ENCODE data around the gene SERPINC1.
"Not testable (repeated sequence)": the region's sequence is repeated elsewhere in the genome, so short reads cannot be mapped to it uniquely, and the experiment has no call there.

SERPINC1 gene

GRCh38 chr1:173893611-173894010, 23.5 kb downstream of the SERPINC1 start:
- DNase-seq (ENCODE audit: low spot score) (no peak), FAIRE-seq (no peak)

GRCh38 chr1:173889885-173890284, 27.2 kb downstream of the SERPINC1 start:
- FAIRE-seq (no peak), DNase-seq (ENCODE audit: low spot score) (no peak)

GRCh38 chr1:173888749-173889148, 28.4 kb downstream of the SERPINC1 start:
- no peak for FAIRE-seq
- DNase-seq (ENCODE audit: low spot score) = no peak

DNA sequence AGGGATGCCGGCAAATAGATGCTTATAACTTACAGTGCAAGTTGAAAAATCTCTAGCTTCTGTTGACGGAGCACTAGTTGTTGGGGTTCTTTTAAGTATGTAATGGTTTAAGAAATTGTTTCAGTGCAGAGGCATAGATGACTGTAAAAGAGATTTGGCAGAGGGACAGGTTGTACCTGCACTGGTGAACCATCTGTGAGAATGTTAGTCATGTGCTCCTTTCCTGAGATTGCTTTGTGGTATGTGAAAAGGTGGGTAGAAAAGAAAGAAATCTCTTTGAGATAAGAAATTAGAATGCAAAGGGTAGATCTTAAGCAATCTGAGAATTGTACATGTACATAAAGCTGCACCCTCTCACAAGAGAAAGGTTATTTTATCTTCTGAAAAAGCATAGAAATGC, 29.5 kb downstream of the SERPINC1 start:
- FAIRE-seq (no peak), DNase-seq (ENCODE audit: low spot score) (no peak)

DNA sequence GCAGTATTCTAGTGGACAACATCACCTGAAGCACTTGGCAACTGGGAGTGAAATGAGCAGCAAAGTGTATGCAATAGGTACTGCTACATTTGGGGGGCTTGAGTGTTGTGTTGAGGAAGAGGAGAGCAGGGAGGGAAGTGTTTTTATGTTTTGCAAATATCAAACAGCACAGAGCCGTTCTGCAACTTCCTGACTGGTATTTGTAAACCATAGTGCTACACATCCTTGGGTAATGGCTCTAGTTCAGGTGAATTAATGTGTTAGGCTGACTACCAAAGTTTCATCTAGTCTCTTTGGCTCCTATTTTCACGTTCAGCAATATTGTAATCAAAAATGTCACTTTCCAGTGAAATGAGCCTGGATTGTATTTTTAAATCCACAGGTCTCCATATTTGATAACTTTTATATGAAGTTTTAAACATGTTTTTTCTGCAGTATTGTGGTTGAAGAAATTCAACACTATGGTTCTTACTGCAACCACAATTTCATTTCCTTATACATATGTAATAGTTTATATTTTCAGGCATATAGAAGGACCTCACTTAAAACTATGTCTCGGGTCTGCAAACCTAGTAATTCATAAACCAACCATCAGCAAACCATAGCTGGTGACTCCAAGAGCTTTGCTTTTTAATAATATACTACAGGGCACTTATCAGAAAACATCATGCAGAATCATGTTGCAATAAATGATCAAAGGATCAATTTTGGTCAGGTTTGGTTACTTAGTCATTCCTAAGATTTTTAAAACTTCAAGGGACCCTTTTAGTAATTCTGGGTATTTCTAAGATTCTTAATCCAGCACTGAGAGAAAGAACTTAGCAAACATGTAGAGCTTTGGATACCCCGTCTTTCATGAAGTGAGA, 30.1 kb downstream of the SERPINC1 start:
- DNase-seq (ENCODE audit: low spot score) = no peak
- FAIRE-seq = no peak

DNA sequence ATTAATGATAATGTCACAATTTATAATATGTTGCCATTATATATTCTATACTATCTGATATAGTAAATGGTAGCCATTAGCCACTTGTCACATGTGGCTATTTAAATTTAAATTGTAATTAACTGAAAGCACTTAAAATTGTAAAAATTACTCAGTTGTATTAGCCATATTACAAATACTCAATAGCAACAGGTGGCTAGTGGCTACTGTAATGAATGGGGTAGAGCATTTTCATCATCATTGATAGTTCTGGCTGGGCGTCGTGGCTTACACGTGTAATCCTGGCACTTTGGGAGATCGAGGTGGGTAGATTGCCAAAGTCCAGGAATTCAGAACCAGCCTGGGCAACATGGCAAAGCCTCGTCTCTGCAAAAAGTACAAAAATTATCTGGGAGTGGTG, 32.4 kb downstream of the SERPINC1 start:
- no peak for FAIRE-seq

DNA sequence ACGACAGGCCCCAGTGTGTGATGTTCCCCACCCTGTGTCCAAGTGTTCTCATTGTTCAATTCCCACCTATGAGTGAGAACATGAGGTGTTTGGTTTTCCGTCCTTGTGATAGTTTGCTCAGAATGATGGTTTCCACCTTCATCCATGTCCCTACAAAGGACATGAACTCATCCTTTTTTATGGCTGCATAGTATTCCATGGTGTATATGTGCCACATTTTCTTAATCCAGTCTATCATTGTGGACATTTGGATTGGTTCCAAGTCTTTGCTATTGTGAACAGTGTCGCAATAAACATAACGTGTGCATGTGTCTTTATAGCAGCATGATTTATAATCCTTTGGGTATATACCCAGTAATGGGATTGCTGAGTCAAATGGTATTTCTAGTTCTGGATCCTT, 36.0 kb downstream of the SERPINC1 start:
- DNase-seq (ENCODE audit: low spot score); FAIRE-seq: not testable (repeated sequence)

More for the DNA sequence above, 32.4 kb downstream of the SERPINC1 start:
- no peak for DNase-seq (ENCODE audit: low spot score)

DNA sequence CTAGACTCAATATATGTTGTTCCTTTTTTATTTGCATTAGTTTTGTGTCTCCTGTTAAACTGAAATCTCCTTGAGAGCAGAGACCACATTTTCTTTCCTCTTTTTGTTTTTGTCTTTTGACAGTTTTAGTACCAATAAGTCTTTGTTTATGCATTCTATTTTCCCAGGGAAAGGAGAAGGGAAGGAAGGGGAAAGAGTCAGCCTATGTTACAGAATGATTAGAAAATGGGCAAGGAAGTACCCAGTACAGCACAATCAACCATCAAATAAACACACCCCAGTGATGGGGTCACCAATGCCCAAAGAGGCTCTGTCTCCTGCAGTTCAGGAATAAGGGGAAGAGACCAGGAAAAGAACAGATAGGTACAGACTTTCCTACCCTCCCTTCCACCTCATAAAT, 38.9 kb downstream of the SERPINC1 start:
- DNase-seq (ENCODE audit: low spot score) = no peak
- FAIRE-seq = no peak

DNA sequence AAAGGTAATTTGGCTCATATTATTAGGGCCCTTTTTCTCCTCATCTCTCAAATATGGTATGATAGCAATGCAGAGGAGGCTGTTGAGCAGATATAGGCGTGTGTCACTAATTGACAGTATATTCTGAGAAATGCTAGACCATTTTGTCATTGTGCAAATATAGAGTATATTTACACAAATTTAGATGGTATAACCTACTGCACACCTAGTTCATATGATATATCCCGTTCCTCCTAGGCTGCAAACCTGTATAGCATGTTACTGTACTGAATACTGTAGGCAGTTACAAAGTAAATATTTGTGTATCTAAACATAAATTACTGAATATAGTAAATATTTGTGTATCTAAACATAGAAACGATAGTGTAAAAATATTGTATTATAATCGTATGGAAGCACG, 40.4 kb downstream of the SERPINC1 start:
- FAIRE-seq (no peak), DNase-seq (ENCODE audit: low spot score) (no peak)

DNA sequence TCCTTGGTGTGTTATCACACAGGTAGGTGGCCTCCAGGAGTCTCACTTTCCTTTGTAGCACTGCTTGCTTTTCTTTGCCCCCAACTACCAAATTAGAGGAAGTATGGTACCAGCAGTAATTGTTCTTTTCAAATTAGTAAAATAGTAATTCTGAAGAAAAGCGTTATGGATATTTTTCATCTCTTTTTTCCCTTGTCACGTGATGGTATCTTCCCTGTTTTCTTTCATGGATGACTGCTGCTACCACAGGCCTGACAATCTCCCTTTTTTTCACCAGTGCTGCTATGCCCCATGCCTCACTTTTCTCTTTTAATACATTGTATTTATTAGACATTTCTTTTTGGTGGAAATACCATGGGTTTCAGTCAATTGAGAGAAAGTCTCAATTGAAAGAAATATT, 45.6 kb downstream of the SERPINC1 start:
- no peak for FAIRE-seq
- DNase-seq (ENCODE audit: low spot score) = no peak

DNA sequence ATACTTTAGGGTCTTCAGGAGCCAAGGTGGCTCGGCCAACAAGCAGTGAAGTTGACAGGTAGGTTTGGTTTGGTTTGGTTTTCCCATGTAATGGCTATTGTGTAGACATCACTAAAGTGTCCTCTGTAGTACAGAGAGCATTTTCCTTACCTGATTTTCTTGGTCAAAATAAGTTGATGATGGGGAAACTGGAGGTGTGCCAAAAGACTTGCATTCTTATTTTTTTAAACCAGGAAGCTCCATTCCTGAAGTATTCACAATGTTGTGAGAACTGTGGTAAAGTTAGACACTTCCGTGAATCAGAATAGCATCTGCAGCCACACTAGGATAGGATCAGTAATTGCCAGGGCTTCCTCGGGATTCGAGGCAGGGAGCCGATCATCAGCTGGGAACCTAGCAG, 46.0 kb downstream of the SERPINC1 start:
- DNase-seq (ENCODE audit: low spot score) (no peak), FAIRE-seq (no peak)

- DNase-seq (ENCODE audit: low spot score) (no peak), FAIRE-seq (no peak)
Observed at GRCh38 chr1:173870252-173871075, 46.7 kb downstream of the SERPINC1 start.

DNA sequence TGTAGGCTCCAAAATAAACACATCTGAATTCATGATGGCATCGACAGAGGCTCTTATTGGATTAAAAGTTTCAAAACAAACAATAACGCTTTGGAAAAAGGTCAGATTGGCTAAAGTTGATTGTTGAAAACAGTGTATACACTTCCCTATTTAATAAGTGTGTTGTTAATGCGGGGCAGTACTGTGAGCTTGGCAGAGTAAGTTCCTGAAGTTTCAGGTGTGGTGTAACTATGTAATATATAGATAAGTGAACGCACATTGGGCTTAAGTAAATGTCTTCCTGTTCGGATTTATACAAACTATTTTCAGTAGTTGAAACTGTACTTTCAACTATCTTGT, 48.1 kb downstream of the SERPINC1 start:
- DNase-seq (ENCODE audit: low spot score) (no peak), FAIRE-seq (no peak)

- FAIRE-seq (no peak), DNase-seq (ENCODE audit: low spot score) (peak; percentile 92)
Observed at GRCh38 chr1:173868266-173869020, 48.7 kb downstream of the SERPINC1 start, which contains the start of gene ZBTB37. Gene ZBTB37 (plus strand): TSS chr1:173868380. CDS start chr1:173870226, 1,846 bp downstream.

DNA sequence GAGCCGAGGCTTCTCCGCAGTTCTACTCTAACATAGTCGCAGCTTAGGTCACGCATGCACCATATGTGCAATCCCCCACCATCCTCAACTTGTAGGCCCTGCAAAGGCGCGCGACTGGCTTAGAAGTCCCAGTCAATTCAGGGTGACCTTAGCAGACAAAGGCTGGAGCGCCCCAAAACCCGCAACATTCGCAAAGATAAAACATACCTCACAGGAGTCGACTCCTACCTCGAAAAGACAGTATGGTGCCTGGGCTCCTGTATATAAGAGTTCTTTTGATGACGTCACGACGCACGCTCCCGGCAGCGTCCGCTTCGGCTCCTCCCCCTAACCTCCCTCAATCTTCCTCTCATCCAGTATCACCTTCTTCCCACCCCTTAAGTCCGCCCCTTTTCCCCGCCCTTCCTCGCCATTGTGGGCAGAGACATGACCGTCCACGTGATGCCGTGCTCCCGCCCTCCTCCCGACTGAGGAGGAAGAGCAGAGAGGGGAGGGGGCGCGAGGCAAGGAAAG, 49.3 kb downstream of the SERPINC1 start, which contains the start of gene GAS5:
Gene GAS5, minus strand, starts transcription at position 237 of the 513 bp plus-strand sequence.
- DNase-seq (ENCODE audit: low spot score) (peak; percentile 97), FAIRE-seq (peak; percentile 53)

DNA sequence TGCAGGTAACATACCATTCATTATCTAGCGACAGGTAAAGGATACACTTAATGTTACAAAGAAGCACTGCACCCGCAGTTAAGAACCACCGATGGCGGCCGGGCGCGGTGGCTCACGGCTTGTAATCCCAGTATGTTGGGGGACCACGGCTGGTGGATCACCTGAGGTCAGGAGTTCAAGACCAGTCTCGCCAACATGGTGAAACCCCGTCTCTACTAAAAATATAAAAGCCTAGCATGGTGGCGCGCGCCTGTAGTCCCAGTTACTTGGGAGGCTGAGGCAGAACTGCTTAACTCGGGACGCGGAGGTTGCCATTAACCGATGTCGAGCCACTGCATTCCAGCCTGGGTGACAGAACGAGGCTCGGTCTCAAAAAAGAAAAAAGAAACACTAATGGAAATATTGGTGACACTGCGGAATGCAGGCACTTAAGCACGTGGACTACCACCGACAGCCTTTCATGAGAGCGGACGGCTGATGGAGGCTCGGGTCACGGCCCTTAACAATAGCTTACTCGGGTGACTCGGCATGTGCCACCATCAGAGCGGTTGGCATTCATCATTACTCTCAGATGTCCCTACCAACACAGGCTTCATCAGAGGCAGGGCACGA, 49.9 kb downstream of the SERPINC1 start:
- FAIRE-seq (no peak), DNase-seq (ENCODE audit: low spot score) (no peak)

DNA sequence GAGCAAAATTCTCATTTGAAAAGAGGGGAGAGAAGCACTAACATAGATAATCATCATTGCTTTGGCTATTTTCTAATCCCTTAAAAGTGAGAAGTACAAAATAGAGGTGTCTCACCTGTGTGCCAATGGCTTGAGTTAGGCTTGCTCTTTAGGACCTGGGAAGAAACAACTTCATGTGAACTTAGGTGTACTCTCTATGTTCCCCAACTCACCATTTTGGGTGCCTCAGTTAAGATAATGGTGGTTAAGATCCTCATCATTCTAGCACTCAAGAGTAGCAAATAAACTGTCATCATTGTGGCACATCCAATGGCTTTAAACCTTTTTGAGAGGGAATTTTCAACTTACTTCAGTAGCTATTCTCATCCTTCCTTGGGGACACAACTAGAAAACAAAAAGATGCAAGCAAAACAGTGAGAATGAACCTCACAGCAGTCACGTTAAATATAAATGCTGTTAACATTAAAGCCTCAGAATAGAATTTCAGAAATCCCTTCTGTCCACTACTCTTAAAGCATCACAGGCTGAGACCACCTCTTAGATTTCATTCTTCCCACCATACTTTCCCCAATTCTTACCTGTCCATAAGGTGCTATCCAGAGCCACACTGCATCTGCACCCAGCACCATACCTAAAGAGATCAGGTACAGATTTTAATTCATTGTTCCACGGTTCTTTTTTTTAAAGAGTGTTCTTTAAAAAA, 50.6 kb downstream of the SERPINC1 start:
- FAIRE-seq (no peak), DNase-seq (ENCODE audit: low spot score) (no peak)

DNA sequence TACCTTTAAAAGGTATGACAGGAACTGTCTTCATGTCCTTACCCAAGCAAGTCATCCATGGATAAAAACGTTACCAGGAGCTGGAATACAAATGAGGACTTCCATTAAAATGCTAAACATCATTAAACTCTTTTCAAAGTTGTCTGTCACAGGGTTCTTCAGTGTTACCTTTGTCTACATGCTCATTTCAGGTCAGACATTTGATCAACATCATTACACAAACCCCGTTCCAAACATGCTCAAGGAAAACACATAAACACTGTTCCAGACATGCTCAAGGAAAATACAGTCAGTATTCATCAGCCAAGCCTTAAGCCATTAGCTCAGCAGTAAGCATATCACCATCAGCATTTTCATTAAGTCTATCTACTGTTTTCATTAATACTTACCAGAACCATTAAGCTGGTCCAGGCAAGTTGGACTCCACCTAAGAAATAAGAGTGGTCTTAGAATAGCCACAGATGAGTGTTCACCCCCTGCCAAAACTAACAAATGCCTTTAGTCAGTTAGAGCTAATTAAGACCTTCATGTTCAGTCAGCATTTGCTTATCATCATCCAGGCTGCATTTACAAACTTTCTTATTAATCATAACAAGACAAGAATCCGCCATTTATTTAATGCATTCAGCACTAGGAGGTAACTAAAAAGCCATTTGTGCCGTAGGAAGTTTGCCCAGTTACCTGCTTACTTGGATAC, 51.5 kb downstream of the SERPINC1 start:
- DNase-seq (ENCODE audit: low spot score) = no peak

DNA sequence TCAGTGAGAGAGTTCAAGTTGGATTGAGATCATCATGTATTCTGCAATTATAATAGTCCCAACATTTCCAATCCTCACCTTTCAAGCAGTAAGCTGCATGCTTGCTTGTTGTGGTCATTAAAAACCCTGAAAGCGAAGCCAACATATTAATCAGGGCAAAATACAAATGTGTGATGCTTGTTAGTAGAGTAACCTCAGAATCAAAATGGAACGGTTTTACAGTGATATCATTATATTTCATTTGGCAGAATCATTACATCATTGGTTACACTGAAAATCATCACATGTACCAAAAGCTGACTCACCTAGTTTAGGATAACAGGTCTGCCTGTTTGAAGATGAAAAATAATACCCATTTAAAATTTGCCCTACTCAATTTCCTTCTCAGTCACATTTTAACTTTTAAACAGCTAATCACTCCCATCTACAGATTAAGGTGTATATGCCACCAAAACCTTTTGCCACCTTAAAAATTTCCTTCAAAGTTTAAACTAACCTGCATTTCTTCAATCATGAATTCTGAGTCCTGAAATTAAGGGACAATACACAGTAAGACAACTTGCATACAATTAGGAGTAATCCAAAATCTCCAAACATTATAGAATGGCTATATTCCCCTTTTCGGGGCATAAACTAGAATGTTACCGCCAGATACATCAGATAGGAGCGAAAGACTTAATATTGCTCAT, 52.8 kb downstream of the SERPINC1 start:
- no peak for DNase-seq (ENCODE audit: low spot score)

More for the DNA sequence above, 51.5 kb downstream of the SERPINC1 start:
- no peak for FAIRE-seq

More for the DNA sequence above, 52.8 kb downstream of the SERPINC1 start:
- FAIRE-seq = no peak
